ENCODE results near the gene MTMR12. TPM values are rescaled to one million over a fixed set of nuclear protein-coding genes. Genes with fewer than 3 reads are reported as not detected.
"Not testable (repeated sequence)": the region's sequence is repeated elsewhere in the genome, so short reads cannot be mapped to it uniquely, and the experiment has no call there.

Gene MTMR12
- total RNA-seq, 1 experiment from 2014 or later, result 42.7 TPM

DNA sequence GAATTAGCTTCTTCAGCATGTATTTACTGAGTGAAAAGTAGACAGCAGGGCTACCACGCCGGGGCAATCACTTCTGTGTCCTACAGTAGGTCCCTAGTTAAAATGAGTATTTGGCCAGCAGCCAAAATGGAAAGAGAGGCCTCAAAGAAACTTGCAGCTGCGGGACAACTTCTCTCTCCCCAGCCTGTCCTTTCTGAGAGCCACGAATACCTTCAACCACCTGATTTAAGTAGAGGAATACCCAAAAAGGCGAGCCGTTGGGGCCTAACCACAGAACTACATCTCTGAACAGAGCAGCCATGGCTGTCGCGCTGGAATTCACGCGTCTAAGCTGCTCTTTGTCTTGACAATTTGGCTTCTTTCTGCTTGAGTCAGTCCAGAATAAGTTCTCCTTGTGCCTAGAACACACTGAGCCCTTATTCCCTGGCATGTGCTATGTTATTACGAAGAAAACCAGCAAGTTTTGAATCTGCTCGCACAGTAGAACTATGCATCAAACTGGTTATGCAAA, 94.8 kb downstream of the MTMR12 start:
- ATAC-seq (no peak), DNase-seq (ENCODE audit: low spot score) (no peak)
- H3K4me1 Mint-ChIP-seq, result peaks cover 9% of the 10 kb centered on the region; the same call in 1 of the 2 replicates
- H3K9me3 Mint-ChIP-seq, result no peaks in the 10 kb centered on the region
- H3K4me3 Mint-ChIP-seq, result no peak overlapping the region
- H3K36me3 Mint-ChIP-seq, result no peaks in the 10 kb centered on the region
- CTCF ChIA-PET, result interaction anchor here (1.5 kb wide), 1 partner anchor 14 kb away, joined by 5 read pairs; no protein-coding TSS in a partner anchor
- H3K27ac Mint-ChIP-seq, result no peak overlapping the region
- H3K27me3 Mint-ChIP-seq (ENCODE audit: low read depth), result no peaks in the 10 kb centered on the region
- POLR2A ChIA-PET, result no interaction called here
- TF ChIP-seq CREM (CRISPR knock-in tag; IDR thresholded peaks at IDR 0.05) (no peak), ATF2 (CRISPR knock-in tag; IDR thresholded peaks at IDR 0.05; ENCODE audit: borderline replicate concordance, low read depth) (no peak), TP53 (CRISPR knock-in tag; IDR thresholded peaks at IDR 0.05) (no peak), TEAD1 (CRISPR knock-in tag; IDR thresholded peaks at IDR 0.05) (no peak), ZNF219 (CRISPR knock-in tag; IDR thresholded peaks at IDR 0.05; ENCODE audit: borderline replicate concordance) (no peak), ETV6 (CRISPR knock-in tag; IDR thresholded peaks at IDR 0.05) (no peak), ARID4B (CRISPR knock-in tag; IDR thresholded peaks at IDR 0.05; ENCODE audit: borderline replicate concordance) (no peak), ZNF532 (CRISPR knock-in tag; IDR thresholded peaks at IDR 0.05; ENCODE audit: borderline replicate concordance) (no peak), GTF2I (CRISPR knock-in tag; conservative IDR thresholded peaks at IDR 0.05) (no peak), FOXP1 (CRISPR knock-in tag; IDR thresholded peaks at IDR 0.05; ENCODE audit: borderline replicate concordance) (no peak), GABPB1 (CRISPR knock-in tag; IDR thresholded peaks at IDR 0.05) (no peak), ZNF425 (CRISPR knock-in tag; conservative IDR thresholded peaks at IDR 0.05) (no peak), KAT7 (CRISPR knock-in tag; IDR thresholded peaks at IDR 0.05; ENCODE audit: borderline replicate concordance) (no peak), ZNF396 (CRISPR knock-in tag; IDR thresholded peaks at IDR 0.05; ENCODE audit: borderline replicate concordance) (no peak)
- TF ChIP-seq, protein P1, sequence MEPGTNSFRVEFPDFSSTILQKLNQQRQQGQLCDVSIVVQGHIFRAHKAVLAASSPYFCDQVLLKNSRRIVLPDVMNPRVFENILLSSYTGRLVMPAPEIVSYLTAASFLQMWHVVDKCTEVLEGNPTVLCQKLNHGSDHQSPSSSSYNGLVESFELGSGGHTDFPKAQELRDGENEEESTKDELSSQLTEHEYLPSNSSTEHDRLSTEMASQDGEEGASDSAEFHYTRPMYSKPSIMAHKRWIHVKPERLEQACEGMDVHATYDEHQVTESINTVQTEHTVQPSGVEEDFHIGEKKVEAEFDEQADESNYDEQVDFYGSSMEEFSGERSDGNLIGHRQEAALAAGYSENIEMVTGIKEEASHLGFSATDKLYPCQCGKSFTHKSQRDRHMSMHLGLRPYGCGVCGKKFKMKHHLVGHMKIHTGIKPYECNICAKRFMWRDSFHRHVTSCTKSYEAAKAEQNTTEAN (CRISPR knock-in tag; IDR thresholded peaks at IDR 0.05), result no peak
- TF ChIP-seq, protein P2, sequence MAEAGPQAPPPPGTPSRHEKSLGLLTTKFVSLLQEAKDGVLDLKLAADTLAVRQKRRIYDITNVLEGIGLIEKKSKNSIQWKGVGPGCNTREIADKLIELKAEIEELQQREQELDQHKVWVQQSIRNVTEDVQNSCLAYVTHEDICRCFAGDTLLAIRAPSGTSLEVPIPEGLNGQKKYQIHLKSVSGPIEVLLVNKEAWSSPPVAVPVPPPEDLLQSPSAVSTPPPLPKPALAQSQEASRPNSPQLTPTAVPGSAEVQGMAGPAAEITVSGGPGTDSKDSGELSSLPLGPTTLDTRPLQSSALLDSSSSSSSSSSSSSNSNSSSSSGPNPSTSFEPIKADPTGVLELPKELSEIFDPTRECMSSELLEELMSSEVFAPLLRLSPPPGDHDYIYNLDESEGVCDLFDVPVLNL (CRISPR knock-in tag; IDR thresholded peaks at IDR 0.05; ENCODE audit: borderline replicate concordance, low read depth), result no peak
- TF ChIP-seq, protein P3, sequence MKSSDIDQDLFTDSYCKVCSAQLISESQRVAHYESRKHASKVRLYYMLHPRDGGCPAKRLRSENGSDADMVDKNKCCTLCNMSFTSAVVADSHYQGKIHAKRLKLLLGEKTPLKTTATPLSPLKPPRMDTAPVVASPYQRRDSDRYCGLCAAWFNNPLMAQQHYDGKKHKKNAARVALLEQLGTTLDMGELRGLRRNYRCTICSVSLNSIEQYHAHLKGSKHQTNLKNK (CRISPR knock-in tag; IDR thresholded peaks at IDR 0.05), result no peak

- POLR2A ChIA-PET; ATAC-seq; DNase-seq (ENCODE audit: low spot score); H3K4me3 Mint-ChIP-seq; H3K9me3 Mint-ChIP-seq; H3K27ac Mint-ChIP-seq; H3K36me3 Mint-ChIP-seq; CTCF ChIA-PET; H3K27me3 Mint-ChIP-seq (ENCODE audit: low read depth): not testable (repeated sequence)
- peaks cover 17% of the 10 kb centered on the region for H3K4me1 Mint-ChIP-seq
These were observed 98.4 kb downstream of the MTMR12 start for GRCh38 chr5:32214344-32214743.

All from WTC11 (cell line).